NT2/D1 (cell line): ENCODE measurements around the gene CLEC4G.

Experiments used
- DNase-seq: peaks from one replicate; pipeline ENCODE4 v3.0.0-alpha.2; 2011; ENCODE audit warnings: low read depth, low spot score
- H3K27me3 ChIP-seq: 2 replicates; pipeline ENCODE4 v1.6.0; 2011; ENCODE audit warnings: mild to moderate bottlenecking; ENCODE audit not compliant: insufficient read length, insufficient read depth
- H3K36me3 ChIP-seq: 2 replicates; pipeline ENCODE4 v1.6.1; 2011; ENCODE audit warnings: mild to moderate bottlenecking, low read length, mixed read lengths; ENCODE audit not compliant: insufficient read depth, insufficient read length
- H3K4me1 ChIP-seq: 2 replicates; pipeline ENCODE4 v1.5.1; 2011; ENCODE audit not compliant: insufficient read depth, insufficient read length
- H3K4me3 ChIP-seq: 2 replicates; pipeline ENCODE4 v1.5.1; 2011; ENCODE audit warnings: low read depth; ENCODE audit not compliant: insufficient read length
- H3K9ac ChIP-seq: 2 replicates; pipeline ENCODE4 v1.6.0; 2011; ENCODE audit warnings: low read depth; ENCODE audit not compliant: insufficient read length
- H3K9me3 ChIP-seq: 2 replicates; pipeline ENCODE4 v1.5.1; 2011; ENCODE audit warnings: mild to moderate bottlenecking, low read length; ENCODE audit not compliant: insufficient read depth
- SUZ12 ChIP-seq: IDR thresholded peaks from 2 replicates; pipeline ENCODE4 v1.6.1; 2011; ENCODE audit not compliant: insufficient read length, insufficient read depth; ENCODE audit errors: extremely low read depth
- YY1 ChIP-seq: IDR thresholded peaks from 2 replicates; pipeline ENCODE4 v1.6.1; 2011; ENCODE audit not compliant: insufficient read length, insufficient read depth
- ZNF274 ChIP-seq: IDR thresholded peaks from 2 replicates; pipeline ENCODE4 v1.6.1; 2011; ENCODE audit warnings: mild to moderate bottlenecking, low read depth, low read length

The CLEC4G gene

GRCh38 chr19:7739801-7740681 is 8.1 kb upstream of the CLEC4G start:
- Histone ChIP-seq H3K9ac (no peak overlapping the region), H3K4me1 (peaks cover 2% of the 10 kb centered on the region), H3K27me3 (peaks cover 23% of the 10 kb centered on the region), H3K9me3 (no peaks in the 10 kb centered on the region), H3K36me3 (no peaks in the 10 kb centered on the region), H3K4me3 (no peak overlapping the region)
- no peak for TF ChIP-seq YY1
- no peak for DNase-seq

- DNase-seq = no peak
- no peak for TF ChIP-seq ZNF274
- Histone ChIP-seq H3K36me3 (no peaks in the 10 kb centered on the region), H3K4me3 (no peak overlapping the region), H3K9me3 (no peaks in the 10 kb centered on the region), H3K4me1 (peaks cover 2% of the 10 kb centered on the region), H3K9ac (no peak overlapping the region), H3K27me3 (peaks cover 23% of the 10 kb centered on the region)
These were observed 7.4 kb upstream of the CLEC4G start for GRCh38 chr19:7739211-7739755.

GRCh38 chr19:7738023-7738422 is 6.1 kb upstream of the CLEC4G start:
- H3K27me3 ChIP-seq = peaks cover 24% of the 10 kb centered on the region
- H3K4me3 ChIP-seq = no peak overlapping the region
- no peak for DNase-seq
- no peaks in the 10 kb centered on the region for H3K4me1 ChIP-seq
- H3K36me3 ChIP-seq = no peaks in the 10 kb centered on the region
- no peaks in the 10 kb centered on the region for H3K9me3 ChIP-seq
- TF ChIP-seq ZNF274 = no peak
- TF ChIP-seq YY1 = no peak
- TF ChIP-seq SUZ12 = no peak
- H3K9ac ChIP-seq = no peak overlapping the region

DNA sequence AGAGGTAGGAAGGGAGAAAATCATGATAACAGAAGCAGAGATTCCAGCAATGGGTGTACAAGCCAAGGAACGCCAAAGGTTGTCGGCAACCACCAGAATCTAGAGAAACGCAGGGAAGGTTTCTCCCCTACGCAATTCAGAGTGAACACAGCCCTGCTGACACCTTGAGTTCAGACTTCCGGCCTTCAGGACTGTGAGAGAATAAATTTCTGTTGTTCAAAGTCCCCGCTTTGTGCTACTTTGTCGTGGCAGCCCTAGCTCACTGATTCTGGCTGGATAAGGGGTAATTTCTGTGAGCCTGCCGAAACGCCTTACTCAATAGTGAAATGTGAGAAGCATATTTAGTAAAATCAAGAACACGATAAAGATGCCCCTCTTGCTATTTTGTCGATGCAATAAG is 5.3 kb upstream of the CLEC4G start:
- H3K36me3 ChIP-seq = no peaks in the 10 kb centered on the region
- DNase-seq = no peak
- TF ChIP-seq ZNF274 = no peak
- TF ChIP-seq SUZ12 = no peak
- TF ChIP-seq YY1 = no peak
- no peak overlapping the region for H3K4me3 ChIP-seq
- H3K9me3 ChIP-seq = no peaks in the 10 kb centered on the region
- H3K27me3 ChIP-seq = peaks cover 28% of the 10 kb centered on the region
- H3K4me1 ChIP-seq = no peaks in the 10 kb centered on the region
- no peak overlapping the region for H3K9ac ChIP-seq

GRCh38 chr19:7736148-7736547 is 4.2 kb upstream of the CLEC4G start:
- Histone ChIP-seq H3K4me1 (no peaks in the 10 kb centered on the region), H3K9me3 (no peaks in the 10 kb centered on the region), H3K36me3 (no peaks in the 10 kb centered on the region), H3K4me3 (no peak overlapping the region), H3K27me3 (peaks cover 37% of the 10 kb centered on the region), H3K9ac (no peak overlapping the region)
- TF ChIP-seq YY1 = no peak
- TF ChIP-seq SUZ12 = no peak
- TF ChIP-seq ZNF274 = no peak
- DNase-seq = no peak

- no peak for DNase-seq
- no peaks in the 10 kb centered on the region for H3K9me3 ChIP-seq
- H3K4me3 ChIP-seq = no peak overlapping the region
- TF ChIP-seq ZNF274 = no peak
- TF ChIP-seq YY1 = no peak
- TF ChIP-seq SUZ12 = no peak
- no peaks in the 10 kb centered on the region for H3K36me3 ChIP-seq
- peaks cover 6% of the 10 kb centered on the region for H3K4me1 ChIP-seq
- H3K27me3 ChIP-seq = peaks cover 45% of the 10 kb centered on the region
- H3K9ac ChIP-seq = no peak overlapping the region
These were observed 2.6 kb upstream of the CLEC4G start for GRCh38 chr19:7734220-7735203.

DNA sequence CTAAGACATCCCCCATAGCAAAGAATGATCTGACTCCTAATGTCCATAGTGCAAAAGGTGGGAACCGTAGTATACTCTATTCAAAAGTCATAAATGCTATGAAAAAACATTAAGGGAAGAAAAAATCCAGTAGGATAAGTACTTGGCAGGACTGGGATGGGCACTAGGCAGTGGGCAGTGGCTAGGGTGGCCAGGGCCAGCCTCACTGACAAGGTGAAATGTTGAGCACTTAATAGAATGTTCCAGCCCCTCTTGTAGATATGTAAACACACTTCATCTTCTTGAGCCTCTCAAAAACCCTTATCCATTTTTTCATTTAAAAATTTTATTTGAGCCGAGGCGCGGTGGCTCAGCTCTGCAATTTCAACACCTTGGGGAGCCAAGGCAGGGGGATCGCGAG is 1.5 kb upstream of the CLEC4G start:
- no peak for TF ChIP-seq YY1
- TF ChIP-seq SUZ12 = no peak
- TF ChIP-seq ZNF274 = no peak
- Histone ChIP-seq H3K36me3 (no peaks in the 10 kb centered on the region), H3K9ac (no peak overlapping the region), H3K4me3 (no peak overlapping the region), H3K9me3 (no peaks in the 10 kb centered on the region), H3K27me3 (peaks cover 56% of the 10 kb centered on the region), H3K4me1 (peaks cover 8% of the 10 kb centered on the region)
- DNase-seq = no peak
